GM21528 (cell line): ENCODE measurements around the gene MUC7.
"Not testable (repeated sequence)": the region's sequence is repeated elsewhere in the genome, so short reads cannot be mapped to it uniquely, and the experiment has no call there.

Source experiments
- ATAC-seq: cut with Tn5 transposase; IDR thresholded peaks from one replicate; pipeline ENCODE4 v1.9.1; 2021; ENCODE audit warnings: mild to moderate bottlenecking, moderate library complexity; ENCODE audit not compliant: unreplicated experiment, low FRiP score

The MUC7 gene

DNA sequence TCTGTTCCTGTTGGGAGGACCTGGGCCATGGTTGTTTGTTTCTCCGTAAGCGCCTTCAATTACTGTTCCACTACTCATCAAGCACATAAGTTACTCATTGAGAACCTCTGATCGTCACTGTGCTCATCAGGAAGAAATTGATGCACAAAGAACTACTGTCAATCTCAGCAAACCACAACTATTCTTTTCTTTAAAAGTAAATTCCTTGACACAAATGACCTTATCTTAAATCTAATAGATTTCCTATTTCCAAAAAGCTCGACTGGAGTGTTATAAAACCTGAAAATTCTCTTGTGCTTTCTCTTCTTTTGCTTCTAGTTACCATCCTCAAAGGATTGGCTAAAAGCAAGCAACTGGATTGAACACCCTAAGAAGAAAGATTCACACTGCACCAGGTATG lies at the start of gene MUC7:
Gene MUC7 (plus strand): TSS at position 301 of the 400 bp plus-strand sequence. CDS start 1,825 bp downstream, outside the sequence.
- ATAC-seq: no peak

DNA sequence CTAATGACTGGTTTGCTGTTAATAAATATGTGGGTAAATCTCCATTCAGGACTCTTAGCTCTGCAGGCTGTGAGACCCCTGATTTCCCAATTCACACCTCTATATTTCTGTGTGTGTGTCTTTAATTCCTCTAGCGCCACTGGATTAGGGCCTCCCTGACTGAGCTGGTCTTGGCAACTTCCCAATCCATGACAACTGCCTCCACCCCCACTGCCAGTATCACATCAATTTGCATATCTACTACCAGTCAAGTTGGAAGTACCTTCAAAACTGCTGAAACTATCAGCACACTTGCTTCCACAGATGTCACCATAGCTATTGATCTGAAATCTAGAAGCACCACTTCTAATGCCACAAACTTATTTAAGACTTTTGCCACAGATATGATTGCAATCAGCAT lies 46.7 kb upstream of the MUC7 start:
- no peak for ATAC-seq

DNA sequence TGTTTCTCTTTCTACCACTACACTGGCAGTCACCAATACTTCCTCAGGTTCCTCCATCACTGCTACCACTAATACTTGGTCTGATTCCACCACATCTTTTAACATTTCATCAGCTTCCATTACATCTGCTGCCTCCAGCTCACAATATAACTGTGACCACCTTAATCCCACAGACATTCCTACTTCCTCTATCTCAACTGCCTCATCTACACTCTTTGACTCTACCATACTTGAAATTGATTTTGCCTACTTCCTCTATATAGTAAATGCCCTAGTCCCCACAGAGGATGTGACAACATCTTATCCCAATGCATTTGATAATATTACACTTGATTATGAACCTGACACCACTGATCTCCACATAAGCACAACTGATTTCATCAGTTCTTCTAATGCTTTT lies 45.2 kb upstream of the MUC7 start:
- no peak for ATAC-seq

DNA sequence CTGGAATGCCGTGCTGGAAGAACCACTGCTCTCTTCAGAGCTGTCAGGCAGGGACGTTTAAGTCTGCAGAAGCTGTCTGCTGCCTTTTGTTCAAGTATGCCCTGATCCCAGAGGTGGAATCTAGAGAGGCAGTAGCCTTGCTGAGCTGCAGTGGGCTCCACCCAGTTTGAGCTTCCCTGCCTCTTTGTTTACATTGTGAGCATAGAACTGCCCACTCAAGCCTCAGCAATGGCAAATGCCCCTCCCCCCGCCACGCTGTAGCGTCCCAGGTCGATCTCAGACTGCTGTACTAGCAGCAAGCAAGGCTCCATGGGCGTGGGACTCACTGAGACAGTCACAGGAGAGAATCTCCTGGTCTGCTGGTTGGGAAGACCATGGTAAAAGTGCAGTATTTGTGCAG lies 34.8 kb upstream of the MUC7 start:
- ATAC-seq: no peak

DNA sequence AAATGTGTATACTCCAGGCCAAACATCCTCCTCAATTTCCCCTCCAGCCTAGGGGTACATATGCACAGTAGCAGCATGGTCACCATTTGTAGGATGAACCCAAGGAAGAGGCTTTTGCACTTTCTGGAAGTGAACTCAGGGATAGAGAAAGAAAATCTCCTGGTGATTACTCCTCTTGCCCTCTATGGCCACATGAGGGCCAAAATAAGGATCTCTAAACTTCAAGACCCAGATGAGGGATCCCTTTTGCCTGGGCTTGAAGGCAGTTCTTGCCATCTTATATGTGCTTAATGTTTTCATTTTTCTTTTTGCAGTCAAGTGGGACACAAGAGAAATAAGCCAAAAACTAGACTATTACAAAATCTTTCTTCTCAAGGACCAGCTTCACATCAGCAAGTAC lies 29.5 kb upstream of the MUC7 start:
- ATAC-seq: no peak

DNA sequence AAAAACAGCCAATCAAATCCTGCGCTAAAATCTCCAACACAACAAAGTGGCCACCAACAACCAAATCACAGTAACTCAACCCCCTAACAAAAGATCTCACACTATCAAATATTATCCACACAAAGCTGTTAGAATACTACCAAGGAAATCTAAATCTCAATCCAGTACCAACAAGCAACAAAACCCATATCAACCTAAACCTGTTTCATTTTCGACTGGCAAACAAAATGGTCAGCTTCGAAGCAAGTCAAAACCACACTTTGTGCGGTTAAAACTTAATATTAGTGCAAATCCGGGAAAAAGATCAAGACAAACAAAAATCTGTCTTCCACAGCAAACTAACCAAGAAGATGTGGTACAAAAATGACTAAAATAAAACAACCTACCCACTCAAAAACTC lies 28.7 kb upstream of the MUC7 start:
- ATAC-seq: no peak

DNA sequence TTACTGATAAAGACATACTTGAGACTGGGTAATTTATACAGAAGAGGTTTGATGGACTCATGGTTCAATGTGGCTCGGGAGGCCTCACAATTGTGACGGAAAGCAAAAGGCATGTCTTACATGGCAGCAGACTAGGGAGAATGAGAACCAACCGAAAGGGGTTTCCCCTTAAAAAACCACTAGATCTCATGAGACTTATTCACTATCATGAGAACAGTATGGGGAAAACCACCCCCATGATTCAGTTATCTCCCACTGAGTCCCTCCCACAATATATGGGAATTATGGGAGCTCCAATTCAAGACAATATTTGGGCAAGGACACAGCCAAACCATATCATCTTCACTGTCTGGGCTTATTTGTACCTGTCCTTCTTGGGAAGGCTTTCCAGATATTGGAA lies 22.8 kb upstream of the MUC7 start:
- no peak for ATAC-seq

DNA sequence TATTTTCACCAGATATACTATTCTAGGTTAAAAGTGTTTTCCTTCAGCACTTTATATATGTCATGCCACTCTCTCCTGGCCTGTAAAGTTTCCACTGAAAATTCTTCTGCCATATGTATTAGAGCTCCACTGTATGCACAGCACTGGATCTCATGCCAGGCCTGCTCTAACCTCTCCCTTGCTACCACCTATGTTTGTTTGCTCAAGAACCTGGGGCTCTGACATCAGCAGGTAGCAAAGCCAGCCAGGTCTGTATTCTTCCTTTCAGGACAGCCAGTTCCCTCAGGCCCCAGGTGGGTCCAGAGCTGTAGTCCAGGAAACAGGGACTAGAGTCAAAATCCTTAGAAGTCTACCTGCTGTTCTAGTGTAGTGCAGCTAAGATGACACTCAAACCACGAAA lies 19.1 kb upstream of the MUC7 start:
- ATAC-seq: no peak

DNA sequence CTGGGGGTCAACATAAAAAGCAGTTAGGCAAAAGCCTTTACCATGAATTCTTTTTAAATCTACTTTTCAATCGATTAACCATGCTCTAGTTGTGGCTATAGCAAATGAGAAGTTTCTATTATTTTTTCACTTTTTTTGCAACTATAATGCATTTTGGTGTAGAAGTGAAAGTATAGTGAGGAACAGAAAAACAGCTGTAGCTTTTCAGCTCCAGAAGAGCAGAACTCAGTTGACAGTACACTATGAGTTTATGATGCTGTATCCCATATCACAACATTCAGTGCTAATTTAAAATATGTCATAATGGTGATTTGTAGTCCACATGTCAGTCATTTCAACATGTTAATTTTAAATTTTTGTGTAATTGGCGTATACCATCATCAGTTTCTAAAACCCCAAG lies 8.7 kb upstream of the MUC7 start:
- no peak for ATAC-seq

DNA sequence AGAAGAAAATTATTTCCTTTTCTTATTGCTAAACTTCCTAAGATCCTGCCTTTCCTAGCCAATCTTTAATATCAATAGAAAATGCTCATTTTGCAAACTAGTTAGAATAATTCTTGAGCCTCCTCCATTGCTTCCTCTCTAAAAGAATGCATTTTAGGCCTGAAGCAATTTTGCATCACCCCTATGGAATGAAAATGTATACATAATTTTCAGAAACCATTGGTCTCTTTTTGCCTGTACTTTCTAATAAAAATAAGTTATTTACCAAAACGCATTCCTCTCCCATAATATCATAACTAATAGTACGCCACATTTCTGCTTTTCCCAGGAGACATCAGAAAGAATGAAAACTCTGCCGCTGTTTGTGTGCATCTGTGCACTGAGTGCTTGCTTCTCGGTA lies 1.7 kb downstream of the MUC7 start:
- no peak for ATAC-seq

DNA sequence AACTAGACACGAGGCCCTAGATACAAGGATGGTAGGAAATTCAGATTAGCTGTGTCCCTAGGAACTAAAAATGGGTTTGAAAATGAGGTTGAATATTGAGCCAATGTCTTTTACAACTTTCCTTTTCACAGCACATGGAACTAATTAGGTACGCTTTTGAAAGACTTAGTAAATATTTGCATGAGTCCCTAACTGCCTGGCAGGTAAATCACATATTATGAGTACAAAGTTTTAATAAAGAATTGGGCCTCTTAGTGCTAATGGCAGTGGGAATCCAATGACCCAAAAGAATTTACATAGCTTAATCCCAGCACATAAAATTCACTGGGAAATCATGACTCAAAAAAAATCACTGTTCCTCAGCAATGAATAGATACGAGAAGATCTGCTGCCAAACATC lies 16.8 kb downstream of the MUC7 start:
- no peak for ATAC-seq

DNA sequence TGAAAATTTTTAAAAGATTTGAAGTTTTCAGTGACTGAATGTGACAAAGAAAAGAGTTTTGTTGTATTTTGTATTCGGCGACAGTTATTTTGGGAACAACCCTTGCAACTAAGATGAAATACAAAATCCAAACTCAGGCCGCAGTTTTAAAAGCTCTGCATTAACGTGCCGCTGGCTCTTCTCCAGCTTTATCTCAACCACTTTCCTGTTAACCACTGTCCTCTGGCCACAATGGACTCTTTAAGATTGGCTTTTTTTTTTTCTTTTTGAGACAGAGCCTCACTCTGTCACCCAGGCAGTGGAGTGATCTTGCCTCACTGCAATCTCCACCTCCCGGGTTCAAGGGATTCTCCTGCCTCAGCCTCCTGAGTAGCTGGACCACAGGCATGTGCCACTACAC lies 24.2 kb downstream of the MUC7 start:
- ATAC-seq: no peak

DNA sequence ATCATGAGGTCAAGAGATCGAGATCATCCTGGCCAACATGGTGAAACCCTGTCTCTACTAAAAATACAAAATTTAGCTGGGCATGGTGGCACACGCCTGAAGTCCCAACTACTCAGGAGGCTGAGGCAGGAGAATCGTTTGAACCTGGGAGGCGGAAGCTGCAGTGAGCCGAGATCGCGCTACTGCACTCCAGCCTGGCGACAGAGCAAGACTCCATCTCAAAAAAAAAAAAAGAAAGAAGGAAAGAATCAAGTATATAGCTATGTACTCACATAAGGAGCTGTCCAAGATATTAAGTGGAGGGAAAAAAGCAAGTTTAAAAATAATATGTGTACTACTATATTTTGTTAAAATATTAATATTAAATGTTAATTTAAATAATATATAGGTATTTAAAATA lies 29.8 kb downstream of the MUC7 start:
- ATAC-seq: not testable (repeated sequence)

DNA sequence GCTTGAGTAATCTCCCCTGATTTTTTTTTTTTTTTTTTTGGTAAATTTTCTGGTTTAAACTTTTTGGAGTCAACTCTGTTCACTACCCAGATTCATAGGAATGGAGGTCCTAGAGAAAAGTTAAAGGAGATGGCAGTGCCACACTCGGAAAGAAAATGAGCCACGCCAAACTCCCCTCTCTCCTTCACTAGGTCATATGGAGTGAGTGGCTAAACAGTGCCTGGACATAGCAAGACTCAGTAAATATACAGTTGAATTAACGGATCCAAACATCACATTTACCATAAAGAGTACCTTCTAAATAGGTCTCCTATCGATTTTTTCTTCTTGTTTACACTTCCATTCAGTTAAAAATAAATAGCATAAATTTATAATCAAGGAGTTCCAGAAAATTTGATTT lies 32.7 kb downstream of the MUC7 start:
- no peak for ATAC-seq

DNA sequence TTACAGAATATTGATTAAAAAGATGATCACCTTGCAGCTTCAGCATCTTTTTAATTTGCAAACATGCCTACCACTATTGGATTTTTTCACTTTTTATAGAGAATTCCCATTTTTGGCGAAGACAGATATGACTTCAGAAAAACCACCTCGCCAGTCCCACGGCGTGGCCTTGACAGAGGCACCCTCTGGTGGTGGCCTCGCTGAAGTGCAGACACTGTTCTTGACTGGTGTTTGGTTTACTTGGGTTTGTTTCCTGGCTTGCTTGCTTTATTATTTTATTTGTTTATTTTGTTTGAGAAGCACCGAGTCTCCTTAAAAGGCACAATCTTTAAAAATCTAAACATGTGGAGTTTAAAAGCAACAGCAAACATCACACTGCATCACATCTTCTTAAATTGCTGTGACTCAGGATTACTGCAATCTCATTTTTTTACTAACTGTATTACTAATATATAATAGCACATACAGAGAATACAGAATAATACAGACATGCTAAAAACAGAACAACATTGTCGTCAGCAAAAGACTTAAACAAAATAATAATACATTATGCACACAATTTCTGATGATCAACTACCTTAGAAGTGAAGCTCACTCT lies 33.3 kb downstream of the MUC7 start:
- peak; percentile 92 for ATAC-seq

DNA sequence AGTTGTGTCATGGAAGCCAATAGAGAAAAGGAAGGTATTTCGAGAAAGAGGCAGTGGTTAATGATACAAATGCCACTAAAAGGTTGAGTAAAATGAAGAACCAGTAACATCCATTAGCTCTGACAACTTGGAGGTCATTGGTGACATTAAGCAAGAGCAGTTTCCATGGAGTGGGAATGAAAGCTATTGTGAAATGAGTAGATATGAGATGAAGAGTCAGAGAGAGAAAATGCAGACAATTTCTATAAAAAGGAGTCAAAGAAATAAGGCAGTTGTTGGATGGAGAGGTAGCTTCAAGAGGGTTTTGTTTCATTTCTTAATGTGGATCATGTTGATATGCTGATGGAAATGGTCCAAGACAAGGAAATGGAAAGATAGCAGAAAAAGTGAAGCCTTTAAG lies 36.8 kb downstream of the MUC7 start:
- ATAC-seq: no peak

DNA sequence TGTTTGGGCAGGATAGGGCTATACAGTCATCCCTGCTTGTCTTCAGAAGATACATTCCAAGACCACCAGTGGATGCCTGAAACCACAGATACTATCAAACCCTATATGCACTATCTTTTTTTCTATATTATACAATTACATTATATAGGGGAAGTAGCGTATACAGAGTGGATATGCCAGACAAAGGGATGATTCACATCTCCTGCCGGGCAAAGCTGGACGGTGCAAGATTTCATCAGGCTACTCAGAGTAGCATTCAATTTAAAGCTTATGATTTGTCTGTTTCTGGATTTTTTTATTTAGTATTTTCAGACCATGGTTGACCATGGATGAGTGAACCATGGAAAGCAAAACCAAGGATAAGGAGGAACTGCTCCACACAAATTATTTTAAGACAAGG lies 39.4 kb downstream of the MUC7 start:
- no peak for ATAC-seq

DNA sequence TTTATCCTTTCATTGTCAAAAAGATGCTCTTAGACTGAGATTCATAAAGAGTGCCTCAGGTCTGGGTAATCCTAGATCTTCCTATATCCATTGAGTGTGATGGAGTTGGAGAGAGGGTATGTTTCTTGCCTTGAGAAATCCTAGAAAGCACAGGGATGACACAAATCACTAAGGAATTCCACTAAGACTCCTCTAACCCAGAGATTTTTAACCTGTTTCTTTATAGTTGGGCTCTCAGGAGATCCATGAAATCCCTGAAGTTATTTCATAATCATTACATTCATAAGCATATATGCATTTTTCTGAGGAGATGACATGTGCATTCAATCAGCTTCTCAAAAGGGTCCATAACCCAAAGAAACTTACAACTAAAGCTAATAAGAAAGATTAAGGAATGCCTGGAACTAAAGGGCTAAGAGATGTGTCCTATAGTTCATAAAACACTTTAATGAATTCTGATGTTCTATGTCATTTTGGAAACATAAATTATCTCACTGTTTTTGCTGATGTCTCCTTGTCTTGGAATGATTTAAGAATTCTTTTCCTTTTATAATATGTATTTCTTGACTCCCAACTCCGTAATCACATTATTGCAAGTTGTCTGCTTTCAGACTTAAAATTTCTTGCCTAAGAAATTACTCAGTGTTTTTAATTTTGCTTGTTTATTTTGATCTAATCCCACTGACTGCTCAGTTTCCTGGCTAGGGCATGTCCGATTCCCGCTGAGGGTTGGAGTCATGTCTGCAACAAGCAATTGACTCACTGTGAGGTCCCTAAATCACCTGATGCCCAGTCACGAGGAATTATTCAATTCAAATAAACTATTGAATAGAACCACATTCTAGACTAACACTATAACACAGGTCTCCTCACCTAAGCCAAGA lies 43.6 kb downstream of the MUC7 start:
- ATAC-seq: no peak

DNA sequence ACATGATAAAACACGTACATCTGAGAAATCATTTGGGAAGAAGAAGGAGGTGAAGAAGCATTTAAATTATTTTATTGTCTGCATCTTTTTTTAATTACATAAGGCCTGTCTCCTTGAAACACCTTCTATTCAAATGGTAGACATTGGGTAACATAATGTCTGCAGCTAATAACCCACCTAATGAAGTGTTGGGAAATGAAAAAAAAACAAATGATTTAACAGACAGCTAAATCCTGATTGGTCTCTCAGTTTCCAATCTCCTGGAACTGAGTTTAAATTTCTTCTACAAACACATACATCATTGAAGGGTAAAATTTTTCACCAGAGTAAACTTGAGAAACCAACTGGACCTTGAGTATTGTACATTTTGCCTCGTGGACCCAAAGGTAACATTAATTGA lies 46.3 kb downstream of the MUC7 start, which contains the start of gene AMTN:
Gene AMTN (plus strand): TSS at position 301 of the 400 bp plus-strand sequence. CDS start 209 bp downstream, outside the sequence.
- no peak for ATAC-seq

DNA sequence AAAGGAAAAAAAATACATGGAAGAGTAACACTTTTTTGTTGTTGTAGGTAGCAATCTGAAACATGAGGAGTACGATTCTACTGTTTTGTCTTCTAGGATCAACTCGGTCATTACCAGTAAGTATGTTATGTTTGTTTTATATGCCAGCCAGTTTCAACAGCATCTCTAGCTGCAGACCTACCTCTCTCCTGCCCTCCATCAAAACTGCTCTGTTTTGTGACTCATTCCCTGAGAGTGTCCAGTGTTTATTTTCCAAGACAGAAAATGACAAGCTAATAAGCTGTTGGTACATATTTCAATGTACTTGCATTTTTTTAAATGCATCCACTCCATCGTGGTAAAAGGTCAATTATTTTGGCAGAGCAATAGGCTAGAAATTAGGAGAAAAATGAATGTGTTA lies 46.7 kb downstream of the MUC7 start:
- no peak for ATAC-seq

DNA sequence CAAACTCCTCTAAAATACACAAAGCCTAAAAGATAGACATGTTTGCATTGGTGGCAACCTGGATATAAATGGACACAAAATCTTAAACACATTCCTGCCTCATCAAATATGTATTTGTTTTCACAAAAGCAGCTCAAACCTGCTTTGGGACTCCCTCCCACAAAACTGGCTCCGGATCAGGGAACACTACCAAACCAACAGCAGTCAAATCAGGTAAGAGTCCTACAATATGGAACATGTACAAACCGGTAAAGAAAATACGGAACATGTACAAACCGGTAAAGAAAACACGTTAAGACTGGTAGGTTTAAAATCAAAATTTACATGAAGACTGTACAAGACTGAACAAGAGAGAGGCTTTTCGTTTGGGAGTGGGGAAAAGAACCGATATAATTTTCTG lies 50.6 kb downstream of the MUC7 start:
- ATAC-seq: no peak

DNA sequence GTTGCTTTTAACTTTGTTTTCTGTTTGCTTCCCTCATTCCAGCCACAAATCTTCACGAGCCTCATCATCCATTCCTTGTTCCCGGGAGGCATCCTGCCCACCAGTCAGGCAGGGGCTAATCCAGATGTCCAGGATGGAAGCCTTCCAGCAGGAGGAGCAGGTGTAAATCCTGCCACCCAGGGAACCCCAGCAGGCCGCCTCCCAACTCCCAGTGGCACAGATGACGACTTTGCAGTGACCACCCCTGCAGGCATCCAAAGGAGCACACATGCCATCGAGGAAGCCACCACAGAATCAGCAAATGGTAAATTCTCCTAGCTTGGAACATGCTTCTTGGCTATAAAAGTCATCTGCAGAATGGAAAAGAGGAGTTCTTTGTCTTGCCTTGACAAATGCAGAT lies 59.0 kb downstream of the MUC7 start:
- no peak for ATAC-seq
